CD4-positive, CD25-positive, alpha-beta regulatory T cell (primary cell): ENCODE results near the gene NBR1. TPM values are rescaled to one million over a fixed set of nuclear protein-coding genes. Genes with fewer than 3 reads are reported as not detected.

Experiments used
- polyA plus RNA-seq, 4 donors: library from polyadenylated mRNA; unstranded; fragments of 300-500 nt; fragmentation: Illumina TruSeq; gene quantifications; one replicate each; pipeline ENCODE4 v1.2.3, GENCODE V29; 2021
- total RNA-seq: library from RNA; stranded (reverse); gene quantifications from one replicate; pipeline ENCODE4 v1.2.3, GENCODE V29; 2022

NBR1 gene
- total and polyA plus RNA-seq, 5 donors from 2014 or later = 65.0 to 104 (median 94.6) TPM

Other genes with a start within 250 kb of the NBR1 start
- 48.5 TPM for gene AARSD1, start 206.8 kb upstream of the NBR1 start, total RNA-seq
- gene AARSD1, start 206.8 kb upstream of the NBR1 start, polyA plus RNA-seq = 10 to 100 TPM; 23.2 to 39.2 (median 28.9) TPM
- 1.5 TPM for gene PTGES3L, start 191.1 kb upstream of the NBR1 start, total RNA-seq
- gene PTGES3L, start 191.1 kb upstream of the NBR1 start, polyA plus RNA-seq = not detected
- 14.9 TPM for gene RUNDC1, start 190.6 kb upstream of the NBR1 start, total RNA-seq
- 10 to 100 TPM; 10.6 to 15.2 (median 13.2) TPM for gene RUNDC1, start 190.6 kb upstream of the NBR1 start, polyA plus RNA-seq
- 881 TPM for gene RPL27, start 172.8 kb upstream of the NBR1 start, total RNA-seq
- 1,000 to 10,000 TPM; 1,558 to 2,241 (median 2,024) TPM for gene RPL27, start 172.8 kb upstream of the NBR1 start, polyA plus RNA-seq
- gene IFI35, start 164.4 kb upstream of the NBR1 start, total RNA-seq = 38.3 TPM
- 10 to 100 TPM; 62.9 to 87.6 (median 71.8) TPM for gene IFI35, start 164.4 kb upstream of the NBR1 start, polyA plus RNA-seq
- gene VAT1, start 148.8 kb upstream of the NBR1 start, total RNA-seq = 21.9 TPM
- 10 to 100 TPM; 40.6 to 51.4 (median 49.1) TPM for gene VAT1, start 148.8 kb upstream of the NBR1 start, polyA plus RNA-seq
- not detected for gene RND2, start 146.0 kb upstream of the NBR1 start, total RNA-seq
- under 1 TPM in 3 of 4 donors, not detected in 1; 0.05 to 0.18 (median 0.08) TPM for gene RND2, start 146.0 kb upstream of the NBR1 start, polyA plus RNA-seq
- 5.7 TPM for gene BRCA1, start 45.9 kb upstream of the NBR1 start, total RNA-seq
- 1 to 10 TPM; 1.0 to 4.1 (median 1.8) TPM for gene BRCA1, start 45.9 kb upstream of the NBR1 start, polyA plus RNA-seq
- 12.9 TPM for gene TMEM106A, start 40.7 kb downstream of the NBR1 start, total RNA-seq
- gene TMEM106A, start 40.7 kb downstream of the NBR1 start, polyA plus RNA-seq = 1 to 10 TPM; 1.3 to 3.3 (median 1.9) TPM
- gene CCDC200, start 57.4 kb downstream of the NBR1 start, total RNA-seq = not detected
- not detected for gene CCDC200, start 57.4 kb downstream of the NBR1 start, polyA plus RNA-seq
- gene RNU2-1, start 62.8 kb downstream of the NBR1 start, total RNA-seq = 4,537 TPM
- gene RNU2-1, start 62.8 kb downstream of the NBR1 start, polyA plus RNA-seq = not detected
- 2.5 TPM for gene ARL4D, start 227.8 kb downstream of the NBR1 start, total RNA-seq
- 1 to 10 TPM; 1.3 to 4.1 (median 1.6) TPM for gene ARL4D, start 227.8 kb downstream of the NBR1 start, polyA plus RNA-seq